ENCODE data around the gene RELL2. TPM values are rescaled to one million over a fixed set of nuclear protein-coding genes. Genes with fewer than 3 reads are reported as not detected.
"Not testable (repeated sequence)": the region's sequence is repeated elsewhere in the genome, so short reads cannot be mapped to it uniquely, and the experiment has no call there.

RELL2 gene, protein sequence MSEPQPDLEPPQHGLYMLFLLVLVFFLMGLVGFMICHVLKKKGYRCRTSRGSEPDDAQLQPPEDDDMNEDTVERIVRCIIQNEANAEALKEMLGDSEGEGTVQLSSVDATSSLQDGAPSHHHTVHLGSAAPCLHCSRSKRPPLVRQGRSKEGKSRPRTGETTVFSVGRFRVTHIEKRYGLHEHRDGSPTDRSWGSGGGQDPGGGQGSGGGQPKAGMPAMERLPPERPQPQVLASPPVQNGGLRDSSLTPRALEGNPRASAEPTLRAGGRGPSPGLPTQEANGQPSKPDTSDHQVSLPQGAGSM
- polyA plus RNA-seq (ENCODE audit: insufficient read length in 12 of 12): under 1 TPM in 10 of 12 donors, not detected in 2; 0.10 to 0.84 (median 0.29) TPM
- long read RNA-seq, donor 1: 0 reads
- long read RNA-seq, donor 2: 0 reads
- long read RNA-seq, donor 3: 0 reads
- long read RNA-seq, donor 4: 0 reads
- long read RNA-seq, donor 5: 0 reads
- long read RNA-seq, donor 6: 0 reads
- long read RNA-seq, donor 7: 0 reads
- long read RNA-seq, donor 8: 0 reads
- long read RNA-seq, donor 9: 0 reads
- long read RNA-seq, donor 10: 0 reads
- long read RNA-seq, donor 11: 0 reads

DNA sequence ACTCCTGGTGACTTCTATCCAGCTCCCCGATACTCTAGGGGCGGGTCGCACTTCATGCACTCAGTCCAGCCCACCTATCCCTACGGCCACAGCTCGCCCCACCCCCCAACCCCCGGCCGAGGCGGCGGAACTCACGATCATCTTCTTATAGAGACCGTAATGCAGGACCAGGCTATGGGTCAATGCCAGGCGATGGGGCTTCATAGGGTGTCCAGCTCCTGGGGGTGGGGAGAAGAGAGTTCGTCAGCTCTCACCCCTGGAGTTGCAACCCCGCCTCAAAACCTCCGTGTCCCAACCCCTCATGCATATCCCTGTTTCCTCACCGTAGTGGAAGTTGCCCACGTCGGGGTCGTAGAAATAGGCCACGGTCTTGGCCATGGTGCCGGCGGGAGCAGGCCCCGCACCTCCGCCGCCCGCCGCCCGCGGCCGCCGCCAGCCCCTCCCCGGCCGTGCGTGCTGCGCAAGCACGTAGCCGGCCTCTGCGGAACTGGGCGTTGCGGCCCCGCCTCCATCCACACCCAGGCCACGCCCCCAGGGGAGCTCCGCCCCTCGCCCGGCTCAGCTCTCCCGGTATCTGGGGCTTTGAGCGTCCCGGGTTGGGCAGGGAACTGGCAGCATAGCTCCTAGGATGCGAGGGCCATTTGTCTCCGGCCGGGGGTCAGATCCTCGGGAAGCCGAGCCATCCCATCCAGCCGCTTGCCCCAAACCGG is at the start of gene RELL2, which contains the start of gene HDAC3:
TSS of gene RELL2 (plus strand) at position 585 of the 710 bp plus-strand sequence. CDS start 1,229 bp downstream, outside the sequence.
TSS of gene HDAC3 (minus strand) at position 437 of the 710 bp plus-strand sequence. CDS start at position 378, 59 bp downstream.
- peak; percentile 92 for DNase-seq

DNA sequence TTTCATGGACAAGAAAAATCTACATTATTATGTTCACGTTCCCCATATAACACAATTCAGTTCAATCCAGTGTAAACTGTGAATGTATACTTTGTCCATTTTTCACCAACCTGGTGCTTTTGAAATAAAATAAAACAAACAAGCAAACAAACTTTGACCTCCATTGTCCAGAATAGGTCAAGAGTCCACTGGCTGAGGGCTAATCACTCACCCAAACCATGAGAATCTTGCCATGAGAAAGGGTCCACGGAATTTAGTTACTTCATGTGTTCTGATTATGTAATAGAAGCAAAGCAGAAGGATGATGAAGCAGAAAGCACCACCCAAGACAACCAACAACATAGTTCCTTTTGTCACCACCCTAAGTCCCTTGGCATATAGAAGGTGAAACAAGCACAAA is 46.7 kb upstream of the RELL2 start:
- DNase-seq: no peak

DNA sequence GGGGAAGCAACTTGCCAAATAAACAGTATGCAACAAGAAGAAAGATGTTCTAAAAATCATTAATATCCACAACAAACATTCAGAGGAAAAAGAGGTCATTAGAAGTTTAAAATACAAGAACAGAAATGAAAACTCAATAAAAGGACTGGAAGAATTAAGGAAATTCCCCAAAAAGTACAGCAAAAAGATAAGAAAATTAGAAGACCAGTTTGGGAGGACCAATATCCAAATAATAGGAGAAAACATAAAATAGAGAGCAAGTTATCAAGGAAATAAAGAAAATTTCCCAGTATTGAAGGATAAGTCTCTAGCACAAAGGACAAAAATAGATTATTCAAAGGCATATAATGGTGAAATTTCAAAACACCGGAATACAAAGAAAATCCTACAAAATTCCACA is 39.9 kb upstream of the RELL2 start:
- no peak for DNase-seq

DNA sequence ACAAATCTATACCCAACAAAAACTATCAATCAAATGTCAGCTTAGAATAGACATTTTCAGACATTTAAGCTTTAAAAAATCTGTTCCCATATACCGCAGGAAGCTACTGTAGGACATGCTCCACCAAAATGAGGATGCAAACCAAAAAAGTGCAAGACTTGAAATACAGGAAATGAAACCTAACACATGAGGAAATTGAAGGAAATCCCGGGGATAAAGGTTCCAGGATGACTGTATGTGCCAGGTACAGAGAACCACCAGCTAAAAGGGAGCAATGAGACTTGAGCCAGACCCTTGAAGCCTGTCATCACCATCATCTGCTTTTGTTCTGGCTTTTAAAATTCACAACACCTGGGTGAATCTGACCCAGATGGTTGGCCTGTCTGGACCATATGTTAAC is 39.4 kb upstream of the RELL2 start:
- no peak for DNase-seq

DNA sequence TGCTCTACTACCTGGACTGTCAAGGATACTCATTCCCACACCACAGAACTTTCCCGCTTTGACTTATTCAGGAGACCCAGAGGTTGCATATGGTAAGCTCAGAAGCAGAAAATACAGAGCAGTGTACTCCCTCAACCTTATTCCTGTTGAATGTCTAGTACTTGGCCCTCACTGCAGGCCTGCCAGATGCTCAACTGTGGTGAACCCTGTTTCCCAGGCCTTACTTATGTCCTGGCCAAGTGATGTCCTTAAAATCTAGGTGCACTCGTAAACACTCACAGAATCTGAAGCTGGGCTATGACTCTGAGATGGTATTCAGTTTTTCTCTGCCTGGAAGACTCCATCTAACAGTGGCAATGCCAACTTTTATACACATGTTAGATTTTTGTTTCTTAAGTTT is 39.0 kb upstream of the RELL2 start:
- no peak for DNase-seq

DNA sequence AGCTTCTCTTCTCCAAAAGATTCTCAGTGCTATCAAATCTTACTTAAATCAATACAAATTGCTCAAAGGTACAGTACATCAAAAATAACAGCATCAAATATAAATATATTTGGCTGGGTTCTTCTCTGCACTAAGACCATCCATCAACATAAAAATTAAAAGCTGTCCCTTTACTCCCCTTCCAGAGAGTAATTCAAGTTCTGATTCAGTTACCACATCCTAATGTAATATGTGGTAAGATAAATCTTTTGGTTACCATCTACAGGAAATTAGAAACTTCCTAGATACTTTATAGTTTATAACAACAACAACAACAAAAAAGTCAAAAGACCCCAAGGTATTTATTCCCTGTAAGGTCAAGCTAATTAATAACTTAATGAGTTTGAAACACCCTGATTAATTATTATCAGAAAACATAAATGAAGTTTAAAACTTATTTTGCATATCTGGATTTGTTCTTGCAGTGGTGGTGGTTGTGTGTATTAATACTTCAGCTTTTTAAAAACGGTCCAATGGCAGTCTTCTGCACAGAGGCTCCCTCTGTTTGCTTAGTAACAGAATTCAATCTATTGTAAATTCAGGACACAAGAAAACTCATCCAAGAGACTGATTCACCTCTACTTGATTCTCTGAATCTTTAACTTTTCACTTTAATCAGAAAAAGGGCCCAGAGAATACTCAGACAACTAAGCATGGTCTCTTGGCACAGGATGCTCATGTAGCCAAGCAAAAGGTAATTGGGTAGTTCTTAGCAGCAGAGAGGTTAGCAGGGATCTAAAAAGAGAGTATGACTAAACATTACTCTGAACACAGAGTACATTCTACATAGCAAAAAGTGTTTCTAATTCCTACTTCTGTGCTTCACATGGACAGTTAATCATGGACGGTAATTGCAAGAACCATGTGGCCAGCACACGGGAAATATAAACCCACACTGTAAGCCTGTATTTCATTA is 38.1 kb upstream of the RELL2 start:
- DNase-seq: no peak

DNA sequence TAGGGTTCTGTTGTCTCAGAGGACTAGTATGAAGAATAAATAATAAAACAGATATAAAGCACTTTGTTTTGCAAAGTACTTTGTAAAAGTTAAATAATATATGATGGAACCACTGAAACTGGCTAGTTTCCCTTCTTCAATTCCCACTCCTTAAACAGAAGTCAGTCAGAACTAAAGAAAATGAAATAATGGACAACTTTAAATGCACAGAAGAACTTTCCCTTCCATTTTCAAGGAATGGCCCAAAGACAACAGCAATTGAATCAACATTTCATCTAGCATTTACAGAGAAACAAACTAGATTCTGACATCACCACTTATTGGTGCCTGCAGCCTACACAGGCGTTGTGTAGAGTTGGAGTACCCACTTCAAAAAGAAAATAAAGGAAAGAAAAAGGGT is 34.2 kb upstream of the RELL2 start:
- no peak for DNase-seq

DNA sequence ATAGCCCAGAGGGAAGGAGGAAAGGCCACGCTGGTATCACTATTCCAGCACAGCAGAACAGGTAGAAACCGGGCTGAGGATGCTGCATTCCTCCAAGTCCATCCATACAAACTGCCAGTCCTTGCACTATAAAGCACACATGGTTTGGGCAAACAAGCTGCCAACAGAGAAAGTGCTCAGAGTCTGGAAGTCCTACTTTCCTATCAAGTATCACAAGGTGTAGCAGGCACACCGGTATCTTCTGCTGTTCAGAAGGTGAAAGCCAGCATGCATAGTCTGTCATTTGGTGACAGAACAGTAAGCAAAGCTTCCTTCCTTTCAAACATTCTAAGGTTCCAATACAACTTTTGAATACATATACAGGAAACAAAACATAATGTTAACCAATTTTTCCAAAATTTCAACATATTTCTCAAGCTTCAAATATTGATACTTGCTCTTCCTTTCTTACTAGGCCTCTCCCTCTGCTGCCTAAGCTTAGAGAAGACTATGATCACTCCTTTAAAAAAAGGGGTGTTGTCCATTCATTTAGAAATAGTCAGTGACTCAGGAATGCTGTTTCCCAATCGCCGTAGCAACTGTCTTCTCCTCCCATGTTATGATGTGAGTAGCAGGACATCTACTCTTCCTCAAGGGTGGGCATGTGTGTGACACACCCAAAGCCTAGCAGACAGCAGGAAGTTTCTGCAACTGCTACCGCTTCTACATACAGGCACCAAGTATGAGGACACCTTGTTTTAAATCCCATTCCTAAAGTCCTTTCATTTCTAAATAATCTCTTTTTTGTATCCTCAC is 32.7 kb upstream of the RELL2 start:
- DNase-seq: peak; percentile 55

DNA sequence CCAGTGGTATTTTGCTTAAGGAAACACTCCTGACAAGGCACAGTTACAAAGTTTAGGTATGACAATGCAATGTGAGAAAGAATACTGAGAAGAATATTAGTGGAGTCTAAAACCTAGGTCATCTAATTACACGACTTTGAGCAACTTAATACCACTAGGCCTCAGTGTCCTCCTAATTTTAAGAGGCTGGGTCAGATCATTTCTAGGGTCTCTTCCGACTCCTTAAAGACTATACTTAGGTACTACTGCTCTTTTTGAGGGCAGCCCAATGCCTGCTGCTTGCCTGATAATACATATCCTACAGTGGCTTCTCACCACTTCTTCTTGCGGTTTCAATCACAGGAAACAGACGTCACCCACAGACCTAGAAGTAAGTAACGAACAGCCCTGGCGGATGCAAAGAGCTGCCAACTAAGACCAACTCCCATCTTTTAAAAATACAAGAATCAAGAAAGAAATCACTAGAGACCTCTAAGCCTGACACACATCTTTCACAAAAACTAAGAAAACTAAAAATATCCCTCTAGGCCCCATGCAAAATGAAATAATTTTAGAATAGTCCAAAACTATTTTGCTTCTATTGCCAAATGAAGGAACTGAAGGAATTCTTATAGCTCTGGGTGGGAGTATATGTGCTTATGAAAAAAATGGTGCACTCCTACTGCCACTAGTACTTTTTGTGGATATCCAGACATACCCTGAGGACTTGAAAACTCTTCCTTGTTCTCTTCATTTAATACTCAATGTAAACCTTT is 31.1 kb upstream of the RELL2 start:
- DNase-seq: no peak

DNA sequence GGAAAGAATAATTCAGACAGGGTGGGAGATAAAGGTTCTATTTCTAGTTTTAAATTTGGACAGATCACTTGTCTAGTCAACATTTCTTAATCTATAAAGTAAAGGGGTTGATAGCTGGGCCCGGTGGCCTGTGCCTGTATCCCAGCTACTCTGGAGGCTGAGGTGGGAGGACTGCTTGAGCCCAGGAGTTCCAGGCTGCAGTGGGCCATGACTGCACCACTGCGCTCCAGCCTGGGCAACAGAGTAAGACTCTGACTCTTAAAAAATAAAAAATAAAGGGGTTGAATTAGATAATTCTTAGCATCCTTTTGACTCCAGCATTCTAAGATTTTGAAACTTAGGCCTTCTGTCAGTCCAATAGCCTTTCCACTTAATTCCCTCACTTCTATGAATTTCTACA is 28.8 kb upstream of the RELL2 start:
- DNase-seq: no peak

DNA sequence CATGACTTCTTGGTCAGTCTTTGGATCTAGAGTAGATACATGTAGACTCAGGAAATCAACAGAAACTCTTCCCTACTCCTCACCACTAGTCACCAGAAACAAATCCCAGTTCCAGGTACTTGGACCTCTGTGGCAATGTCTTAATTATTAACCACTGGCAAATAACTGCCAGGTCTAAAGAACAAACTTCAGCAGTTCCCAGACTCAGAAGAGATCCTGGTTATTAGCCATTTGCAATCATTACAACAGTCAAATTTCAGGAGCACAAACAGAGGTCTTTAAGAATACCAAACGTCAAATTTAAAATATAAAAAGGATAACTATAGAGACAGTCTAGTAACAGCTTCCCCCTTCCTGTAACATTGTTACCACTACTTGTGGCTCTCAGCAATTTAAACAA is 28.2 kb upstream of the RELL2 start:
- DNase-seq: no peak

DNA sequence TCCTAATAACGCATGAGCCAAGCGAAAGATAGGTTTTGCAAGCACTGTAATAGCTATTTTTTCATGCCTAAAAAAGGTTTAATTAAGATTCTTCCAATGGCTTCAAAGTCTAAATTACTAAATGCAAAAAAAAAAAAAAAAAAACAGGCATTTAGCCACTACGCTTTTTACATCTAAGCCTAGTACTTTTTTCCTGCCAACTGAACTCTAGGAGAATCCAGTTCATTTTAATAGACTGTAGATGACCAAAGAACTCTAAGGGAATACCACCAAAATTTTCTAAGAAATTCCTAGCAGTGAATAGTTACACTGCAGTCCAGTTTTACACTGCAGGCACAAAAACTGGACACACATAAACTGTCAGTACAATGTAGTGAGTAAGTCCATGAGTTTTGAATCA is 27.8 kb upstream of the RELL2 start:
- DNase-seq: no peak

DNA sequence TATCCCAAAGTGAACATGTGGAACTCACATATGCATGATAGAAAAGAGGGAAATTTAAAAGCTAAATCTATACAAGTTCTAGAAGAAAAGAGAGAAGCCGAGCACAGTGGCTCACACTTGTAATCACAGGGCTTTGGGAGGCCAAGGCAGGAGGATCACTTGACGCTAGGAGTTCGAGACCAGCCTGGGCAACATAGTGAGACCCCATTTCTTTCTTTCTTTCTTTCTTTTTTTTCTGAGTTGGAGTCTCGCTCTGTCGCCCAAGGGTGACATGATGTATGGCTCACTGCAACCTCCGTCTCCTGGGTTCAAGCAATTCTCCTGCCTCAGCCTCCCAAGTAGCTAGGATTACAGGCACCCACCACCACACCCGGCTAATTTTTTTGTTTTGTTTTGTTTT is 26.9 kb upstream of the RELL2 start:
- not testable (repeated sequence) for DNase-seq

DNA sequence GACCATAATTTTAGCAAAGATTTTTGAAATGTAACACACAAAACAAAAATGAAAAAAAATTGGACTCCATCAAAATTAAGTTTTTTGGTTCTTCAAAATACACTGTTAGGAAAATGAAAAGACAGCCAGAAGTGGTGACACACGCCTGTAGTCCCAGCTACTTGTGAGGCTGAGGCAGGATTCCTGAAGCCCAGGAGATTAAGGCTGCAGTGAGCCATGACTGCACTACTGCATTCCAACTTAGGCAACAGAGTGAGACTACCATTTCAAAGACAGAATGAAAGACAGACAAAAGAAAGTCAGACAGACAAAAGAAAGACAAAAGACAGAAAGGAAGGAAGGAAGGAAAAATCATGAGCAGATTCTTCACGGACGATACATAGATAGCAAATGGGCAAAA is 25.5 kb upstream of the RELL2 start:
- DNase-seq: no peak

DNA sequence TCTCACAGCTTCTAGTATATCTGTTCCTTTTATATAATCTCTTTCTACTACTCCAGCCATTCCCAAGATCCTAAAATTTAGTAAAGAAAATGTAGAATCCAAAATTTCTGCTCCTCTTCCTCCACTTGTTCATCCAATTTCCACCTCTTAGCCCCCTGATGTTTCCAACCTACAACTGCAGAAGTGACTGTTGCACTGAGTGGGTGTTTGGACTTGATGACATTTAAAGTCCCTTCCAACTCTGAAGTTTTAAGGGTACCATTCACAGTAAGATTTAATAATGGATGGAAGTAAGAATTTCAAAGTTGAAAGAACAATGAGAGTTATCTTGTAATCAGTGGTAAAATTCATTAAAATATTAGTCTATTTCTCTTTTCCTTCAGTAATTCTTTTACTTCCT is 23.5 kb upstream of the RELL2 start:
- DNase-seq: no peak

DNA sequence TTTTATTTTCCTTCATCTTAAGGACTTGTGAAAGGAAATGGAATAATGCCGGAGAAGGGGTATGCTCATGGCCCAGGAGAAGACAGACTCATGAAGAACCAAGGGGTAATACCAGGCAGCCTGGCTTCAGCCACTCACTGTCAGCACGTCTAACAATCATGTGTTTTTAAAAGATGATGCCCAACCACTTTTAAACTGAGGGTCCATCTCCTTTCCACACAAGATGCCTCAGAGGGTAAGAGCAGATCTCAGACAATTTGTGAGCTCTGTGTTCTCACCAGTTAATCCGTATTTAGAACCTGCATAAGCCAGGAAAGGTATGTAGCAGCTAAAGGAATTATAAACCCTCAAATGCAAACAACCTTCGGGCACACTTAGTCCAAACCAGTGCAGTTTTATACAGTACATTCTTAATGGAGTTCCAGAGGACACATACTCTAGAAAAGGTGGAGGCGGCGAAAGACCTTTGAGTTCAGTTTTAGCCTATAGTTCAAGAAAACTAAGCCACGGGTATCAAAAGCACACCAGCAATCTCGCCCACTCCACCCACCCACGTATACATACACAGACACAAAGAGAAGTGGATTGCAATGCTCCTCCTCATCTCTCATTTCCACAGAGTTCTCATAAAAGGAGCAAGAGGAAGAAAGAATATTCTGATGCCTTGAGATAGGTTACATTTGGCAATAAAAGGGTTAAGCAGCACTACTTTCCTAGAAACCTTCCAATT is 20.6 kb upstream of the RELL2 start:
- DNase-seq: no peak

DNA sequence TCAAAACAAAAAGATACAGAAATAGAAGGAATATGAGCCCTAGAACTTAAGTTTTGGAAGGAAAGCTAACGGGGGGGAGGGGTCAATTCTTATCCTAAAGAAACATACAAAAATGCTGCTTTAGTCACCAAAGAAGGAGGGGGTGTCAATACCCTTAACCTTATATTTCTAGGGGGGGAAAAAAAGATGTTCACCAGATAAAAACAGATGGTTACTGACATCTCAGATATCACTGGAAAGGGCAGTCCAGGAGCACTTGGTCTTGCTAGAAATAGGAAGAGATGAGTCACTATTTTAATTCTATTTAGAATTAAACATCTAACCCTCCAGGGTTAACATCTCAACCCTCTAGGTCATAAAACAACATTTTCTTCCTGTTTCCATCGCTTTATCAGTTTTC is 19.7 kb upstream of the RELL2 start:
- no peak for DNase-seq

DNA sequence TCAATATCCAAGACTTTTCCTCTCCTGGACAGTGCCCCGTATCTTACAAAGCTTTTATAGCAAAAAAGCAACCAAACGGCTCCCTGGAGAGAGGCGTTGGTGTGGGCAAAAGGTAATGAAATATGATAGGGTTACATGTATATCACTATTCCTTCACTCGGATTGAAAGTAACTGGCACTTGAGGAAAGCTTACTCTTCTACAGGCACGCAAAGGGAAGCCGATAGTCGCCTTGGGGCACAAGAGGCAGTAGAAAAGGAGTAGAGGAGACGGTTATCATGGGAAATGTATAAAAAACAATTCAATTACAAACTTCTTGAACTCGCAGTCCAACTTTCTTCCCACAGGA is 19.1 kb upstream of the RELL2 start:
- DNase-seq: no peak

DNA sequence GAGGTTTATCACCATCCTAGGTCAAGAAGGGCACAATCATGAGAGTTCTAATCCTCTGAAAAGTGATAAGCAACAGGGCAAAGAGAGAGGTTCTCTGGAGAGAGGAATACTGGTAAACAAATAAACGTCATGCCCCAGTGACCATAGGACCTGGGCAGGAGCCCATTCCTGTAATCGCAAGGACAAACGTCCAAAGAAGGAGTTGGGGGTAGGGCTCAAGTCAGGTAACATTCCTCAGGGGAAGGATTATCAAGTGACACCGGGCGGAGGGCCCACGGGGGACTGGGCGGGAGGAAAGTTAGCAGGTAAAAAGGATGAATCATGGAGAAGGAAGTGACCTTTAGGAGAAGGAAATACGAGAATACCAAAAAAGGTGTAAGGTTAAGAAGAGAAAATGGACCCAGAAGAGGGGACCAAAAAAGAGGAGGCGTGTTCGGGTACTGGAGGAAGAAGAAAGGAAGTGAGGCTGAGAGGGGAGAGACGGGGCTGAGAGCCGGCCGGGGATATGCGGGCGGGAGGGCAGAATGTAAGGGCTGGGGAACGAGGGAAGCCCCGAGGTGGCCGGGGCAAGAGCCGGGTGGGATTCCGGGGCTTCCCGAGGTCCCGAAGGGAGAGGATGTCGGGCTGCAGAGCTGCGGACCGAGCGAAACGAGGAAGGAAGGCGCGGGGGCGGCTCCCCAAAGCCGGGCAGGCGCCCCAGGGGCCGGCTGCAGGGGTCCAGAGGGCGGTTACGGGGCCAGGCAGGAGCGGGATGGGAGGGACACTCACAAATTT is 18.6 kb upstream of the RELL2 start:
- DNase-seq: no peak
